VCaP (cell line): Measurements from ENCODE around the gene CEP57L1.
"Not testable (repeated sequence)": the region's sequence is repeated elsewhere in the genome, so short reads cannot be mapped to it uniquely, and the experiment has no call there.

Experiments used
- H3K27ac ChIP-seq: fragments of 450-650 bp; 2 replicates; pipeline ENCODE4 v1.5.1; 2017
- TF ChIP-seq, protein P1 (sequence below): fragments of 450-650 bp; conservative IDR thresholded peaks from 2 replicates; pipeline ENCODE4 v1.5.1; 2017; ENCODE audit warnings: mild to moderate bottlenecking, moderate library complexity

CEP57L1 gene

DNA sequence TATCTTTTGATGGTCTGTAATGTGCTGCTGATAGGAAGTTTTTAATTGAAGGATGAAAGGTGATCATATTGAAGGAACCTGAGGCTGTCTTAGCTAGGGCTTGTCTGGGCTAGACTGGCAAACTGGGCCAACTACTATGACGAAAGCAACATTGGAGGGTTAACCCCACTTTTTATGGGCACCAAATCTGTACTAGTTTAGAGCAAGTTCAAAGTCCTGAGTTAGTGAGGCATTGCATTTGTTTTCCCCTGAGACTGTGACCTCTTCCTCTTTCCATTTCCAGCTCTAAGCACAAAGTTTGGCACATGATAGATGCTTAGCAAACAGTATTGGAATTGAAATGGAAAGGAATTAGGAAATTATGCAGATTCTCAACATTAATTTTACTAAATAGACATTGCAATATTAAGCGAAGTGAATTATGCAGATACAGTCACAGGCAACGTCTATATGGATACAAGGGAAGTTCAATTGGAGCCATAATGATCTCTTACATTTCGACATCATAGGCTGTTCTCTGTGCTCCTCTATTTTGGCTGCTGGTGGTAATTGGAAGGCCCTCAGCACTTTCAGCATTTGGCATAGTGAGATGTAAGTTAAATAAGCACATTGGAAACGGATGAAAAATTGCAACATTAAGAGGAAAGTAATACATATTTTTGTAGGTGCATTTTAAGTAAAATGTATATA, 22.2 kb downstream of the CEP57L1 start:
- H3K27ac ChIP-seq: no peak overlapping the region
- TF ChIP-seq, protein P1, sequence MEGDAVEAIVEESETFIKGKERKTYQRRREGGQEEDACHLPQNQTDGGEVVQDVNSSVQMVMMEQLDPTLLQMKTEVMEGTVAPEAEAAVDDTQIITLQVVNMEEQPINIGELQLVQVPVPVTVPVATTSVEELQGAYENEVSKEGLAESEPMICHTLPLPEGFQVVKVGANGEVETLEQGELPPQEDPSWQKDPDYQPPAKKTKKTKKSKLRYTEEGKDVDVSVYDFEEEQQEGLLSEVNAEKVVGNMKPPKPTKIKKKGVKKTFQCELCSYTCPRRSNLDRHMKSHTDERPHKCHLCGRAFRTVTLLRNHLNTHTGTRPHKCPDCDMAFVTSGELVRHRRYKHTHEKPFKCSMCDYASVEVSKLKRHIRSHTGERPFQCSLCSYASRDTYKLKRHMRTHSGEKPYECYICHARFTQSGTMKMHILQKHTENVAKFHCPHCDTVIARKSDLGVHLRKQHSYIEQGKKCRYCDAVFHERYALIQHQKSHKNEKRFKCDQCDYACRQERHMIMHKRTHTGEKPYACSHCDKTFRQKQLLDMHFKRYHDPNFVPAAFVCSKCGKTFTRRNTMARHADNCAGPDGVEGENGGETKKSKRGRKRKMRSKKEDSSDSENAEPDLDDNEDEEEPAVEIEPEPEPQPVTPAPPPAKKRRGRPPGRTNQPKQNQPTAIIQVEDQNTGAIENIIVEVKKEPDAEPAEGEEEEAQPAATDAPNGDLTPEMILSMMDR: no peak

DNA sequence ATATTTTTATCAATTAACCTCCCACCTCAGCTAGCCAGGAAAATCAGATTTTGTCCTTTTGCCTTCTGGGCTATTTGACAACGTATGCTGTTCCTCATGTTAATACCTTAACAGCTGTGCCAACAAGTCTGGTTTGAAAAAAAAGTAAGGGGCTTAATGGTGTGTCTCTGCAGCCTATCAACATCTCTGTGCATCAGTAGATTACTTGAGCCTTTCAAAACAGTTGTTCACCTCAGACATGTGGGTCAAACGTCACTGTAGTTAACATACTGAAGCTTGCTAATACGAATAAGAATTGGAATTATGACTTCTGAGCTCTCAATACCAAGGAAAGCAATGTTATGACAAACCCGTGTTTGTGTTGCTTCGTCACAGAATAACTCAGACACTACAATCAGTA, 23.0 kb downstream of the CEP57L1 start:
- H3K27ac ChIP-seq: no peak overlapping the region
- TF ChIP-seq, protein P1: no peak

DNA sequence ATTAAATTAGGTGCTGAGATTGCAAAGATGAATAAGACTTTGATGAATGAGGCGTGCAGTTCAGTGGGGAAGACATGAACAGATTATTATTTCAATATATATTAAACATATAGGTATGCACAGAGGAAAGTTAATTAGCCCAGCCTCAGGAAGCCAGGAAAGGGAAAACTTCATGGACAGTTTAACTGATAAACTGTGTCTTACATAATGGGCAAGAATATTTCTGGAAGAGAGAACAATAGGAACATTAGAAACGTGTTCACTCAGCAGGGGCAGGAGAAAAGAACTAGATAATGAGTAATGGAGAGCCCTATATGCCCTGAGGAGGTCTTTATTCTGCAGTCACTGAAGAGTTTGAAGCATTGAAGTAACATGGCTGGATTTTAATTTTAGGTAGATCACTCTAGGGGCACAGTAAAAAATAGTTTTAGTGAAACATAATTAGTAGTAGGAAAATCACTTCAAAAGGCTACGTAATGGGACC, 23.6 kb downstream of the CEP57L1 start:
- TF ChIP-seq, protein P1: no peak
- H3K27ac ChIP-seq: no peak overlapping the region

DNA sequence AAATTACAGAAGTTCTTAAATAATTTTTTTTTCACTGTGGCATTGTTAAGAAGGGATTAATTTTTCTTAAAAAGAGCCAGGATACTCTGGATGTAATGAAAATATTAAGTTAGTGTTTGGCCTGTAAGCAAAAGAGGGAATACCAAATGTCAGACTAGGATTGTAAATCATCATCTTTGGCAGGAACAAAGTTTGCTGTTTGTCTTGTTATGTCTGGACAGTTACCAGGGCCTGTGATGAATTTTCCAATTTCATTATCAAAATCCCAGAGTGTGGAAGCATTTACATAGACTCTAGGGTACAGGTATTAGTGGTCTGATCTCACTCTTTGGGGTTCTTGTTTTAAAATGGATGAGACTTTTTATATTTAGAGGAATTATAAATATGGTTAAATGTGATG, 26.1 kb downstream of the CEP57L1 start:
- H3K27ac ChIP-seq: peak overlapping the region; percentile 22; the same call in 1 of the 2 replicates
- TF ChIP-seq, protein P1: no peak

DNA sequence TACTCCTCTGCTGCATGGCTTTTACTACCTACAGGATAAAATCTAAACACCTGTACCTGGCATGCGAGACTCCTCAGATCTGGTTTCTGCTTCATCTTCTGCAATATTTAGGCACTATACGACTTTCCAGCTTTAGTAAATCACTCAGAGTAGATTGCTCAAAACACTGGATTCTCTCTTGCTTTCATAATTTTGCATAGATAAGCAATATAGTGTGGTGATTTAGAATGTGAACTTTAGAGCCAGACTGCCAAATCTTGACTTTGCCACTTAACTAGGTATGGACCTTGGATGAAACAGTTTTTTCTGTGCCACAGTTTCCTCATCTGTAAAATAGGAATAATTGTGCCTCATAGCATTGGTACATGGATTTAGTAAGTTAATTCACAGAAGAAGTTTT, 28.9 kb downstream of the CEP57L1 start:
- TF ChIP-seq, protein P1: no peak
- no peak overlapping the region for H3K27ac ChIP-seq

DNA sequence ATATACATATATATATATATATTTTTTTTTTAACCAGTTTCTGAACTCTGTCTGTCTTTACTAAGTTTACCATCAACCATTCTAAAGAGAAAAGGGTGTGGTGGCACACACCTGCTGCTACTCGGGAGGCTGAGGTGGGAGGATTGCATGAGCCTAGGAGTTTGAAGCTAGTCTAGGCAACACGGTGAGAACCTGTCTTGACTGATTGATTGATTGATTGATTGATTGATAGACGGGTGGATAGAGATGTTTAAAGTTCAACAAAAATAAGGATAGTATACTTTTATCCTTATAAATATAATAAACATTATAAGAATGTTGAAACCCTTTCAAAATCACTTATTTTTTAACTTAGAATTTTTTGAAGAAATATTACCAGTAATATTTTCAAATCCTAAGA, 30.2 kb downstream of the CEP57L1 start:
- H3K27ac ChIP-seq: no peak overlapping the region
- TF ChIP-seq, protein P1: no peak

DNA sequence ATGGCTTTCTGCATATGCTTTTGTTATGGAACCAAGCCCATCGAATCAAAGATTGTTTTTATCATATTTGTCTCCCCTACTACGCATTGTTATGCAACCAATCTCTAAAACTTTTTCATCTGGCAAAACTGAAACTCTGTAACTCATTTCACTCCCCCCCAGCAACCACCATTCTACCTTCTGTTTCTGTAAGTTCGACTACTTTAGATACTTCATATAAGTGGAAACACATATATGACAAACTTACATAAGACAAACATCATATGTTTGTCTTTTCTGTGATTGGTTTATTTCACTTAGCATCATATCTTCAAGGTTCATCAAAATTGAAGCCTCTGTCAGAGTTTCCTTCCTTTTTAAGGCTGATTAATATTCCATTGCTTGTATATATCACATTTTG, 34.8 kb downstream of the CEP57L1 start:
- TF ChIP-seq, protein P1: no peak
- no peak overlapping the region for H3K27ac ChIP-seq

DNA sequence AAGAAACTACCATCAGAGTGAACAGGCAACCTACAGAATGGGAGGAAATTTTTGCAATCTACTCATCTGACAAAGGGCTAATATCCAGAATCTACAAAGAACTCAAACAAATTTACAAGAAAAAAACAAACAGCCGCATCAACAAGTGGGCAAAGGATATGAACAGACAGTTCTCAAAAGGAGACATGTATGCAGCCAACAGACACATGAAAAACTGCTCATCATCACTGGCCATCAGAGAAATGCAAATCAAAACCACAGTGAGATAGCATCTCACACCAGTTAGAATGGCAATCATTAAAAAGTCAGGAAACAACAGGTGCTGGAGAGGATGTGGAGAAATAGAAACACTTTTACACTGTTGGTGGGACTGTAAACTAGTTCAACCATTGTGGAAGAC, 40.3 kb downstream of the CEP57L1 start:
- H3K27ac ChIP-seq: not testable (repeated sequence)

DNA sequence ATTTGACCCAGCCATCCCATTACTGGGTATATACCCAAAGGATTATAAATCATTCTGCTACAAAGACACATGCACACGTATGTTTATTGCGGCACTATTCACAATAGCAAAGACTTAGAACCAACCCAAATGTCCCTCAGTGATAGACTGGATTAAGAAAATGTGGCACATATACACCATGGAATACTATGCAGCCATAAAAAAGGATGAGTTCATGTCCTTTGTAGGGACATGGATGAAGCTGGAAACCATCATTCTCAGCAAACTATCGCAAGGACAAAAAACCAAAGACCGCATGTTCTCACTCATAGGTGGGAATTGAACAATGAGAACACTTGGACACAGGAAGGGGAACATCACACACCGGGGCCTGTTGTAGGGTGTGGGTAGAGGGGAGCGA, 40.7 kb downstream of the CEP57L1 start:
- not testable (repeated sequence) for H3K27ac ChIP-seq

DNA sequence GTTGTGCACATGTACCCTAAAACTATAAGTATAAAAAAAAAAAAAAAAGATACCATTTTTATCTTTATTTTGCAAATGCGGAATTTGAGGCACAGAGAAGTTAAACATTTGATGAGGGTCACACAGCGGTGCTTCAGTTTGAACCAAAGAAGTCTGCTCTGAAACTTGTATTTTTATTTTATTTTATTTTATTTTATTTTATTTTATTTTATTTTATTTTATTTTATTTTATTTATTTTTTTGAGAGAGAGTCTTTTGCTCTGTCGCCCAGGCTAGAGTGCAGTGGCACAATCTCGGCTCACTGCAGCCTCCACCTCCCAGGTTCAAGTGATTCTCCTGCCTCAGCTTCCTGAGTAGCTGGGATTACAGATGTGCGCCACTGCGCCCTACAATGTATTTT, 41.2 kb downstream of the CEP57L1 start:
- not testable (repeated sequence) for H3K27ac ChIP-seq
